Astrocyte (in vitro differentiated cells and primary cell): Measurements from ENCODE around the gene ROR2. TPM values are rescaled to one million over a fixed set of nuclear protein-coding genes. Genes with fewer than 3 reads are reported as not detected.
A peak's percentile ranks its signal among the peaks of the same experiment; 100 is the strongest.

Source experiments
- DNase-seq: peaks from one replicate; pipeline ENCODE4 v3.0.0-alpha.2; 2010; ENCODE audit warnings: low read depth
- FAIRE-seq: peaks from 2 replicates; lab custom pipeline; 2011; peaks lifted over from hg19 to GRCh38; lab: Jason Lieb, UNC
- H2AFZ ChIP-seq: 2 replicates; pipeline ENCODE4 v1.6.0; 2012; ENCODE audit warnings: low read depth, low read length, inconsistent platforms
- H3K27ac ChIP-seq: 2 replicates; pipeline ENCODE4 v1.5.1; 2011; ENCODE audit warnings: low read depth, low read length, inconsistent platforms
- H3K27me3 ChIP-seq: 2 replicates; pipeline ENCODE4 v1.6.0; 2011; ENCODE audit warnings: low read length, inconsistent platforms; ENCODE audit not compliant: insufficient read depth
- H3K36me3 ChIP-seq: 2 replicates; pipeline ENCODE4 v1.5.1; 2011; ENCODE audit warnings: low read length, inconsistent platforms; ENCODE audit not compliant: insufficient read depth
- H3K4me1 ChIP-seq: 2 replicates; pipeline ENCODE4 v1.5.1; 2011; ENCODE audit warnings: low read length, inconsistent platforms; ENCODE audit not compliant: insufficient read depth
- H3K4me2 ChIP-seq: 2 replicates; pipeline ENCODE4 v1.6.0; 2012; ENCODE audit warnings: low read length, inconsistent platforms
- H3K4me3 ChIP-seq: 2 replicates; pipeline ENCODE4 v1.5.1; 2011; ENCODE audit warnings: low read depth, mild to moderate bottlenecking, low read length, inconsistent platforms; ENCODE audit not compliant: insufficient read depth
- H3K79me2 ChIP-seq: 2 replicates; pipeline ENCODE4 v1.6.0; 2012; ENCODE audit warnings: mild to moderate bottlenecking, low read length, inconsistent platforms; ENCODE audit not compliant: insufficient read depth
- H3K9ac ChIP-seq: 2 replicates; pipeline ENCODE4 v1.6.0; 2012; ENCODE audit warnings: mild to moderate bottlenecking, low read length, inconsistent platforms
- H3K9me3 ChIP-seq: 2 replicates; pipeline ENCODE4 v1.5.1; 2012; ENCODE audit warnings: low read depth, mild to moderate bottlenecking, low read length, inconsistent platforms; ENCODE audit not compliant: insufficient read depth
- H4K20me1 ChIP-seq: 2 replicates; pipeline ENCODE4 v1.6.0; 2012; ENCODE audit warnings: low read length, inconsistent platforms; ENCODE audit not compliant: insufficient read depth
- H3K27ac Mint-ChIP-seq: one replicate; pipeline ENCODE4 v1.8.0; 2021; ENCODE audit warnings: mild to moderate bottlenecking, mixed read lengths; ENCODE audit not compliant: unreplicated experiment
- H3K27me3 Mint-ChIP-seq: one replicate; pipeline ENCODE4 v1.8.0; 2021; ENCODE audit warnings: low read depth, mixed read lengths; ENCODE audit not compliant: unreplicated experiment
- H3K36me3 Mint-ChIP-seq: one replicate; pipeline ENCODE4 v1.8.0; 2021; ENCODE audit warnings: low read depth, mixed read lengths; ENCODE audit not compliant: unreplicated experiment
- H3K4me1 Mint-ChIP-seq: one replicate; pipeline ENCODE4 v1.8.0; 2021; ENCODE audit warnings: low read depth, mixed read lengths; ENCODE audit not compliant: unreplicated experiment
- H3K4me3 Mint-ChIP-seq: one replicate; pipeline ENCODE4 v1.8.0; 2021; ENCODE audit warnings: mild to moderate bottlenecking, moderate library complexity, mixed read lengths; ENCODE audit not compliant: unreplicated experiment
- H3K9me3 Mint-ChIP-seq: one replicate; pipeline ENCODE4 v1.8.0; 2021; ENCODE audit warnings: mild to moderate bottlenecking, mixed read lengths; ENCODE audit not compliant: unreplicated experiment
- EZH2 ChIP-seq: IDR thresholded peaks from 2 replicates; pipeline ENCODE4 v1.6.1; 2012; ENCODE audit warnings: mild to moderate bottlenecking, low read length, inconsistent platforms; ENCODE audit not compliant: insufficient read depth
- total RNA-seq: library from RNA; stranded (reverse); gene quantifications from 2 replicates; pipeline ENCODE4 v1.2.1, GENCODE V29; 2021
- TF ChIP-seq, protein P1 (sequence below): IDR thresholded peaks from 2 replicates; pipeline ENCODE4 v1.5.1; 2011; ENCODE audit warnings: low read depth, mild to moderate bottlenecking, inconsistent platforms, low read length, moderate library complexity; ENCODE audit not compliant: insufficient read depth

Gene ROR2
- total RNA-seq, 1 donor from 2014 or later = 4.9 TPM

DNA sequence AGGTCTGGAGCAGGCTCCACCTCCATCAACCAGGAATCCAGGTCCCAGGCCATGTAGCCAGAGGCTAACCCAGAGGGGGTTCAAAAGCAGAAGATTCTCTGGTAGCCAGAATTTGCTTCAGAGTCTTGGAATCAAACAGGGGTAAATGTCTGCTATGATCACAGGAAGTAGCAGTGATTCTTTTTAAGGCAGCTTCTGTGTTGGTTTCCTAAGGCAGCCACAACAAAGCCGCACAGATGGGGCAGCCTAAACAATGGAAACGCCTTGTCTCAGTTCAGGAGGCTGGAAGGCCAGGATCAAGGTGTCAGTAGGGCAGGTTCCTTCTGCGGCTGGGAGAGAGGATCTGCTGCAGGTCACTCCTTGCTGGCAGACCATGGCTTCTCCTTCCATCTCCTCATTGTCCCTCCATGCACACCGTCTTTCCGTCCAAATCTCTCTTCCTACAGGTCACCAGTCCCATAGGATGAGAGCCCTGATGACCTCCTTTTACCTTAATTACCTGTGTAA is 167.3 kb downstream of the ROR2 start:
- H3K4me3 Mint-ChIP-seq = no peak overlapping the region

DNA sequence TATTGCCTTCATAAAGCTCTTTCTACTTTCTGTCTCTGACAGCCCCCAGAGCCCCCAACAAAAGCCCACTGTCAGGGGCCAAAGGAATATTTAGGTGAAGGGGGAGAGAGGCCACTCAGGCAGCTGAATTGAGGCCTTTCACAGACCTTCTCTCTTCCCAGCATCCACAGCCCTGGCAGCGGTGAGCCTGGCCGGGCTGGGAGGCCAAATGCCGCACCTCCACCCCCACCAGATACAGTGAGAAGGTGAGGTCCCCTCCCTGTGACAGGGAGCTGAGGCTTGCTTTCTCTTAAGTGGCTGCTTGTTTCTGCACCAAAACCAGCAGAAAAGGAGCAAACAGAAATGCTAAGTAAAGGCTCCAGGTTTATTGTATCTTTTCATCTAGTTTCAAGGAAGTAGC is 168.1 kb downstream of the ROR2 start:
- Histone ChIP-seq H3K4me2 (no peak overlapping the region), H3K9me3 (no peaks in the 10 kb centered on the region), H3K4me1 (peaks cover 4% of the 10 kb centered on the region), H3K4me3 (no peak overlapping the region), H3K27me3 (peaks cover 24% of the 10 kb centered on the region), H2AFZ (no peak overlapping the region), H3K79me2 (no peaks in the 10 kb centered on the region), H3K27ac (no peak overlapping the region), H3K36me3 (no peaks in the 10 kb centered on the region), H3K9ac (no peak overlapping the region), H4K20me1 (no peaks in the 10 kb centered on the region)
- H3K36me3 Mint-ChIP-seq = no peaks in the 10 kb centered on the region
- H3K4me1 Mint-ChIP-seq = peaks cover 17% of the 10 kb centered on the region
- DNase-seq = no peak
- no peak overlapping the region for H3K27ac Mint-ChIP-seq
- no peaks in the 10 kb centered on the region for H3K27me3 Mint-ChIP-seq
- no peak for TF ChIP-seq EZH2
- TF ChIP-seq, protein P1, sequence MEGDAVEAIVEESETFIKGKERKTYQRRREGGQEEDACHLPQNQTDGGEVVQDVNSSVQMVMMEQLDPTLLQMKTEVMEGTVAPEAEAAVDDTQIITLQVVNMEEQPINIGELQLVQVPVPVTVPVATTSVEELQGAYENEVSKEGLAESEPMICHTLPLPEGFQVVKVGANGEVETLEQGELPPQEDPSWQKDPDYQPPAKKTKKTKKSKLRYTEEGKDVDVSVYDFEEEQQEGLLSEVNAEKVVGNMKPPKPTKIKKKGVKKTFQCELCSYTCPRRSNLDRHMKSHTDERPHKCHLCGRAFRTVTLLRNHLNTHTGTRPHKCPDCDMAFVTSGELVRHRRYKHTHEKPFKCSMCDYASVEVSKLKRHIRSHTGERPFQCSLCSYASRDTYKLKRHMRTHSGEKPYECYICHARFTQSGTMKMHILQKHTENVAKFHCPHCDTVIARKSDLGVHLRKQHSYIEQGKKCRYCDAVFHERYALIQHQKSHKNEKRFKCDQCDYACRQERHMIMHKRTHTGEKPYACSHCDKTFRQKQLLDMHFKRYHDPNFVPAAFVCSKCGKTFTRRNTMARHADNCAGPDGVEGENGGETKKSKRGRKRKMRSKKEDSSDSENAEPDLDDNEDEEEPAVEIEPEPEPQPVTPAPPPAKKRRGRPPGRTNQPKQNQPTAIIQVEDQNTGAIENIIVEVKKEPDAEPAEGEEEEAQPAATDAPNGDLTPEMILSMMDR = no peak
- H3K4me3 Mint-ChIP-seq = no peak overlapping the region
- peaks cover 9% of the 10 kb centered on the region for H3K9me3 Mint-ChIP-seq
- FAIRE-seq = no peak

More for the DNA sequence above, 167.3 kb downstream of the ROR2 start:
- peaks cover 2% of the 10 kb centered on the region for H3K4me1 ChIP-seq
- TF ChIP-seq EZH2 = no peak
- TF ChIP-seq, protein P1 = no peak
- H3K9me3 ChIP-seq = no peaks in the 10 kb centered on the region
- no peaks in the 10 kb centered on the region for H4K20me1 ChIP-seq
- H3K27ac ChIP-seq = no peak overlapping the region
- no peak overlapping the region for H2AFZ ChIP-seq
- H3K36me3 ChIP-seq = no peaks in the 10 kb centered on the region
- H3K79me2 ChIP-seq = no peaks in the 10 kb centered on the region
- H3K4me3 ChIP-seq = no peak overlapping the region
- peaks cover 24% of the 10 kb centered on the region for H3K27me3 ChIP-seq
- Mint-ChIP-seq H3K27ac (no peak overlapping the region), H3K9me3 (peaks cover 9% of the 10 kb centered on the region), H3K4me1 (peaks cover 9% of the 10 kb centered on the region), H3K27me3 (no peaks in the 10 kb centered on the region), H3K36me3 (no peaks in the 10 kb centered on the region)
- no peak overlapping the region for H3K9ac ChIP-seq
- H3K4me2 ChIP-seq = no peak overlapping the region
- DNase-seq = no peak
- no peak for FAIRE-seq

DNA sequence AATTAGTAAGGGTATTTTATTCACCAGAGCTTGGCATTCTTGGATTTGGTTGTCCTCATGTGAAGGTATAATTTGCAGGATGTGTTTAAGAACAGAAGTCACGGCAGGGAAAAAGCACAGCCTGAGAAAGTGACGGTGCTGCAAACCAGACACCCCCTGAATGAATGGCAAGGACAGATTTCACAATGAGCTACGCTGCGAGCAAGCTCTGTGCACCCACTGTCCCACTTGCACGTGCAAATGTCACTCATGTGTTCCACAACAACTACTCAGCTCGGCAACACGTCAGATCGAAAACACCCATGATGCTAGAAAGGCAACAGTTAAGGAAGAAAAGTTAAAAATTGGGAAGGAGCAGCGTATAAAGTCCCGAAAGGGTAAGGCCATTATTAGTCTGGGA is 168.9 kb downstream of the ROR2 start:
- H3K9me3 Mint-ChIP-seq = peaks cover 9% of the 10 kb centered on the region
- FAIRE-seq = no peak
- Histone ChIP-seq H3K9me3 (no peaks in the 10 kb centered on the region), H3K4me1 (peaks cover 4% of the 10 kb centered on the region), H4K20me1 (no peaks in the 10 kb centered on the region), H3K79me2 (no peaks in the 10 kb centered on the region), H3K4me2 (no peak overlapping the region), H3K27me3 (peaks cover 22% of the 10 kb centered on the region), H3K27ac (no peak overlapping the region), H3K9ac (no peak overlapping the region), H3K4me3 (no peak overlapping the region), H2AFZ (peak overlapping the region; percentile 24), H3K36me3 (no peaks in the 10 kb centered on the region)
- DNase-seq = no peak
- H3K4me1 Mint-ChIP-seq = peaks cover 24% of the 10 kb centered on the region
- no peak overlapping the region for H3K4me3 Mint-ChIP-seq
- H3K27ac Mint-ChIP-seq = no peak overlapping the region
- no peaks in the 10 kb centered on the region for H3K27me3 Mint-ChIP-seq
- TF ChIP-seq, protein P1 = no peak
- TF ChIP-seq EZH2 = no peak
- no peaks in the 10 kb centered on the region for H3K36me3 Mint-ChIP-seq
